HCT116 (cell line): ENCODE results near the gene FGD4. TPM values are rescaled to one million over a fixed set of nuclear protein-coding genes. Genes with fewer than 3 reads are reported as not detected.
A peak's percentile ranks its signal among the peaks of the same experiment; 100 is the strongest.
"Not testable (repeated sequence)": the region's sequence is repeated elsewhere in the genome, so short reads cannot be mapped to it uniquely, and the experiment has no call there.

ENCODE experiments used
- ATAC-seq: fragments of 200-7000 bp; cut with Tn5 transposase; 2 replicates; pipeline ENCODE4 v1.9.1; 2020; ENCODE audit warnings: mild to moderate bottlenecking, moderate library complexity
- BruUV-seq: library from RNA; stranded (reverse); fragments of 400-500 nt; replicated peaks from 2 replicates; lab custom pipeline; 2021; lab: Mats Ljungman, UMichigan
- CTCF ChIA-PET: fragments of 300-600 bp; sonication (Branson Sonifier 250); formaldehyde crosslinking; loops from one replicate; lab custom pipeline; 2021; ENCODE audit warnings: antibody characterized with exemption; lab: Charles Lee
- POLR2A ChIA-PET: fragments of 300-600, 350-600 bp; sonication (Branson Sonifier 250); formaldehyde crosslinking; loops from one replicate; lab custom pipeline; 2021; ENCODE audit warnings: antibody characterized with exemption; lab: Charles Lee
- RAD21 ChIA-PET, 2 experiments: fragments of 300-600 bp; sonication (Branson Sonifier 250); formaldehyde crosslinking; loops; one replicate each; lab custom pipeline; 2023; ENCODE audit warnings: low total read pairs in 2 of 2; ENCODE audit not compliant: uncharacterized antibody in 2 of 2, unreplicated experiment in 2 of 2, low non-redundant PET in 1 of 2; lab: Charles Lee
- DNase-seq: peaks from one replicate; pipeline ENCODE4 v3.0.0-alpha.2; 2010; ENCODE audit warnings: low read depth, low spot score
- H2AFZ ChIP-seq: fragments of 200-600 bp; shearing (Covaris generic), sonication (generic); 2 replicates; pipeline ENCODE4 v1.6.1; 2017; ENCODE audit warnings: low read depth, mixed run types, mixed read lengths, antibody characterized with exemption, low read length; ENCODE audit not compliant: poor library complexity, severe bottlenecking
- H3K27ac ChIP-seq: 2 replicates; pipeline ENCODE4 v1.5.1; 2012; ENCODE audit warnings: low read depth, low read length
- H3K27me3 ChIP-seq: fragments of 200-600 bp; sonication (generic); 2 replicates; pipeline ENCODE4 v1.6.1; 2016; ENCODE audit warnings: mixed run types, low read length, mixed read lengths; ENCODE audit not compliant: insufficient read depth
- H3K36me3 ChIP-seq, 2 experiments: fragments of 200-500 bp in 1 of 2; fragments of 200-600 bp in 1 of 2; sonication (Bioruptor generic) in 1 of 2; sonication (generic) in 1 of 2; 2 replicates each; pipeline versions ENCODE4 v1.5.1 to v1.6.1; 2014 to 2016; ENCODE audit warnings: low read length in 2 of 2, inconsistent platforms in 1 of 2, mixed read lengths in 1 of 2, mixed run types in 1 of 2; ENCODE audit not compliant: insufficient read depth in 2 of 2, control insufficient read depth in 1 of 2
- H3K4me1 ChIP-seq, 2 experiments: fragments of 200-600 bp in 1 of 2; sonication (generic) in 1 of 2; 2 replicates each; pipeline versions ENCODE4 v1.5.1 to v1.6.1; 2012 to 2017; ENCODE audit warnings: low read length in 2 of 2, inconsistent platforms in 1 of 2, mild to moderate bottlenecking in 1 of 2, mixed read lengths in 1 of 2, mixed run types in 1 of 2, moderate library complexity in 1 of 2; ENCODE audit not compliant: insufficient read depth in 2 of 2, control insufficient read depth in 1 of 2
- H3K4me2 ChIP-seq: fragments of 200-600 bp; sonication (generic); 2 replicates; pipeline ENCODE4 v1.6.1; 2017; ENCODE audit warnings: mixed run types, low read length, mixed read lengths
- H3K4me3 ChIP-seq, 2 experiments: fragments of 200-600 bp in 1 of 2; sonication (generic) in 1 of 2; replicated peaks in 1 of 2; 2 replicates each; pipeline ENCODE4 v1.5.1; 2011 to 2016; ENCODE audit warnings: low read length in 2 of 2, control low read depth in 1 of 2, low read depth in 1 of 2, mild to moderate bottlenecking in 1 of 2, mixed read lengths in 1 of 2, mixed run types in 1 of 2
- H3K79me2 ChIP-seq: fragments of 200-600 bp; sonication (generic); 2 replicates; pipeline ENCODE4 v1.6.1; 2017; ENCODE audit warnings: mild to moderate bottlenecking, mixed run types, low read length, moderate library complexity, mixed read lengths; ENCODE audit not compliant: insufficient read depth
- H3K9ac ChIP-seq: fragments of 200-600 bp; sonication (generic); 2 replicates; pipeline ENCODE4 v1.6.1; 2016; ENCODE audit warnings: low read length, mixed read lengths
- H3K9me2 ChIP-seq: fragments of 200-600 bp; sonication (generic), shearing (Covaris generic); 2 replicates; pipeline ENCODE4 v1.6.1; 2017; ENCODE audit warnings: mixed run types, mild to moderate bottlenecking, moderate library complexity; ENCODE audit not compliant: insufficient read depth
- H3K9me3 ChIP-seq, 2 experiments: fragments of 200-500 bp in 1 of 2; fragments of 200-600 bp in 1 of 2; sonication (Bioruptor generic) in 1 of 2; sonication (generic) in 1 of 2; 2 replicates each; pipeline ENCODE4 v1.6.1; 2014 to 2017; ENCODE audit warnings: low read length in 2 of 2, mixed read lengths in 2 of 2, inconsistent platforms in 1 of 2, low read depth in 1 of 2, mild to moderate bottlenecking in 1 of 2, mixed run types in 1 of 2, moderate library complexity in 1 of 2; ENCODE audit not compliant: control insufficient read depth in 1 of 2, insufficient read depth in 1 of 2
- H4K20me1 ChIP-seq: fragments of 200-600 bp; sonication (generic), shearing (Covaris generic); 2 replicates; pipeline ENCODE4 v1.6.1; 2017; ENCODE audit warnings: mixed run types, mild to moderate bottlenecking, moderate library complexity; ENCODE audit not compliant: insufficient read depth
- CEBPB ChIP-seq: IDR thresholded peaks from 2 replicates; pipeline ENCODE4 v1.6.1; 2012; ENCODE audit warnings: low read depth
- EGR1 ChIP-seq: IDR thresholded peaks from 2 replicates; pipeline ENCODE4 v1.6.1; 2012; ENCODE audit warnings: low read depth
- ELF1 ChIP-seq: IDR thresholded peaks from 2 replicates; pipeline ENCODE4 v1.6.1; 2012; ENCODE audit warnings: low read depth, borderline replicate concordance
- TCF7L2 ChIP-seq: IDR thresholded peaks from 2 replicates; pipeline ENCODE4 v1.7.0; 2011; ENCODE audit warnings: borderline replicate concordance, inconsistent platforms; ENCODE audit not compliant: insufficient read depth, insufficient read length; ENCODE audit errors: extremely low read depth
- YY1 ChIP-seq: IDR thresholded peaks from 2 replicates; pipeline ENCODE4 v1.6.1; 2011; ENCODE audit warnings: low read length, low read depth, moderate library complexity, mild to moderate bottlenecking; ENCODE audit not compliant: insufficient replicate concordance; ENCODE audit errors: extremely low read depth
- intact Hi-C: fragments of 100-400 bp; cut with micrococcal nuclease; formaldehyde crosslinking; loops from 2 replicates; pipeline ENCODE4 v1.10.0; 2022
- total RNA-seq: library from RNA; stranded (reverse); gene quantifications from one replicate; pipeline ENCODE4 v1.2.1, GENCODE V29; 2021; ENCODE audit not compliant: unreplicated experiment
- TF ChIP-seq, protein P1 (sequence below): IDR thresholded peaks from 2 replicates; pipeline ENCODE4 v1.6.1; 2011; ENCODE audit warnings: mild to moderate bottlenecking, low read length, moderate library complexity; ENCODE audit not compliant: insufficient replicate concordance; ENCODE audit errors: extremely low read depth
- TF ChIP-seq, protein P2 (sequence below): IDR thresholded peaks from 2 replicates; pipeline ENCODE4 v1.6.1; 2012; ENCODE audit warnings: low read depth
- TF ChIP-seq, protein P3 (sequence below): IDR thresholded peaks from 2 replicates; pipeline ENCODE4 v1.6.1; 2012

The FGD4 gene
- total RNA-seq, 1 experiment from 2014 or later, result 7.7 TPM

DNA sequence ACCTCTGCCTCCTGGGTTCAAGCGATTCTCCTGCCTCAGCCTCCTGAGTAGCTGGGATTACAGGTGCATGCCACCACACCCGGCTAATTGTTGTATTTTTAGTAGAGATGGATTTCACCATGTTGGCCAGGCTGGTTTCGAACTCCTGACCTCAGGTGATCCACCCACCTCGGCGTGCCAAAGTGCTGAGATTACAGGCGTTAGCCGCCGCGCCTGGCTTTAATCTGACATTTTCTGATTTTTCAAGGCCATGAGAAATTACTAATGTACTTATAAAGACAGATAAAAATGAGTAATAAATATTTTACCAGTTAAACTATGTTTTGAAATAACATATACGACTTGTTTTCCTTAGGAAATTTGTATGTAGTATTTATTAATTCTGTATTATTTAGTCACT lies 134.1 kb downstream of the FGD4 start:
- RAD21 ChIA-PET, H3K4me2 ChIP-seq, H3K4me3 ChIP-seq, CTCF ChIA-PET, POLR2A ChIA-PET, H3K9me3 ChIP-seq, H3K9me2 ChIP-seq, intact Hi-C loops, H3K27ac ChIP-seq, H4K20me1 ChIP-seq, H3K4me1 ChIP-seq, H3K27me3 ChIP-seq, H2AFZ ChIP-seq, H3K9ac ChIP-seq, BruUV-seq, H3K79me2 ChIP-seq, DNase-seq, ATAC-seq, H3K36me3 ChIP-seq: not testable (repeated sequence)

DNA sequence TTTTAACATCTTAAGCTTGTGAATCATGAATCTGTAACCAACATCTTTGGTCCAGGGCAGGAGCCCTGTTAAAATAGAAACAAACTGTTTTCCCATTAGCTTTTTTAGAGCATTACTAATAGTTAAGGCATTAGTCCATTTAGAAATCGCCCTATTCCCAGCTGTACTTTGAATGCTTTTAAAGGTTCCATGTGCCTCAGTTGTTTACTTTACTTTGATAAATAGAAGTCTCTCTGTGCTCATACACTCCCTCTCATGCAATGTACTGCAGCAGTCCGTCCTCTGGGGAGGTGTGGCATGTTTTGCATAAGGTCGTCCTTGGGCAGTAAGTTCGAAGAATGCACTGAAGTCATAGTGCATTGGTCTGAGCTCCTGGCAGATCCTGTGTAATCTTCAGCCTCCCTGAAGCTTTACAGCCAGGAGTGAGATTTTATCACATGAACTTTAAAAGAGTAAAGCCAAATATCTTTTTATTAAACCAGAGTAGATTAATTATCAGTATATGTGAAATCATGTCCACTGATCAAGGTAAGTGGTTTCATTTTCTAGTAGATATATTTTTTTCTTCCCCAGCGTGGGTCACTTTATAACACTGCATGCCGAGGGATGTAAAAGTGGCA lies 134.7 kb downstream of the FGD4 start:
- H3K4me1 ChIP-seq, result no peaks in the 10 kb centered on the region
- H3K4me3 ChIP-seq, result no peak overlapping the region
- ATAC-seq (peak; percentile 52; the same call in 1 of the 2 replicates), DNase-seq (peak; percentile 1)
- no peaks in the 10 kb centered on the region for H4K20me1 ChIP-seq
- H3K9me3 ChIP-seq, result no peaks in the 10 kb centered on the region
- no peaks in the 10 kb centered on the region for H3K27me3 ChIP-seq
- H3K4me2 ChIP-seq, result 0 out of 2 replicates have a peak overlapping the region, but pooled peaks have one; percentile 23
- ChIA-PET POLR2A (no interaction called here), RAD21 (no interaction called here), CTCF (no interaction called here)
- no peak for TF ChIP-seq ELF1
- TF ChIP-seq, protein P1, sequence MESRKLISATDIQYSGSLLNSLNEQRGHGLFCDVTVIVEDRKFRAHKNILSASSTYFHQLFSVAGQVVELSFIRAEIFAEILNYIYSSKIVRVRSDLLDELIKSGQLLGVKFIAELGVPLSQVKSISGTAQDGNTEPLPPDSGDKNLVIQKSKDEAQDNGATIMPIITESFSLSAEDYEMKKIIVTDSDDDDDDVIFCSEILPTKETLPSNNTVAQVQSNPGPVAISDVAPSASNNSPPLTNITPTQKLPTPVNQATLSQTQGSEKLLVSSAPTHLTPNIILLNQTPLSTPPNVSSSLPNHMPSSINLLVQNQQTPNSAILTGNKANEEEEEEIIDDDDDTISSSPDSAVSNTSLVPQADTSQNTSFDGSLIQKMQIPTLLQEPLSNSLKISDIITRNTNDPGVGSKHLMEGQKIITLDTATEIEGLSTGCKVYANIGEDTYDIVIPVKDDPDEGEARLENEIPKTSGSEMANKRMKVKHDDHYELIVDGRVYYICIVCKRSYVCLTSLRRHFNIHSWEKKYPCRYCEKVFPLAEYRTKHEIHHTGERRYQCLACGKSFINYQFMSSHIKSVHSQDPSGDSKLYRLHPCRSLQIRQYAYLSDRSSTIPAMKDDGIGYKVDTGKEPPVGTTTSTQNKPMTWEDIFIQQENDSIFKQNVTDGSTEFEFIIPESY, result no peak
- no peak for TF ChIP-seq CEBPB
- TF ChIP-seq EGR1, result no peak
- TF ChIP-seq, protein P2, sequence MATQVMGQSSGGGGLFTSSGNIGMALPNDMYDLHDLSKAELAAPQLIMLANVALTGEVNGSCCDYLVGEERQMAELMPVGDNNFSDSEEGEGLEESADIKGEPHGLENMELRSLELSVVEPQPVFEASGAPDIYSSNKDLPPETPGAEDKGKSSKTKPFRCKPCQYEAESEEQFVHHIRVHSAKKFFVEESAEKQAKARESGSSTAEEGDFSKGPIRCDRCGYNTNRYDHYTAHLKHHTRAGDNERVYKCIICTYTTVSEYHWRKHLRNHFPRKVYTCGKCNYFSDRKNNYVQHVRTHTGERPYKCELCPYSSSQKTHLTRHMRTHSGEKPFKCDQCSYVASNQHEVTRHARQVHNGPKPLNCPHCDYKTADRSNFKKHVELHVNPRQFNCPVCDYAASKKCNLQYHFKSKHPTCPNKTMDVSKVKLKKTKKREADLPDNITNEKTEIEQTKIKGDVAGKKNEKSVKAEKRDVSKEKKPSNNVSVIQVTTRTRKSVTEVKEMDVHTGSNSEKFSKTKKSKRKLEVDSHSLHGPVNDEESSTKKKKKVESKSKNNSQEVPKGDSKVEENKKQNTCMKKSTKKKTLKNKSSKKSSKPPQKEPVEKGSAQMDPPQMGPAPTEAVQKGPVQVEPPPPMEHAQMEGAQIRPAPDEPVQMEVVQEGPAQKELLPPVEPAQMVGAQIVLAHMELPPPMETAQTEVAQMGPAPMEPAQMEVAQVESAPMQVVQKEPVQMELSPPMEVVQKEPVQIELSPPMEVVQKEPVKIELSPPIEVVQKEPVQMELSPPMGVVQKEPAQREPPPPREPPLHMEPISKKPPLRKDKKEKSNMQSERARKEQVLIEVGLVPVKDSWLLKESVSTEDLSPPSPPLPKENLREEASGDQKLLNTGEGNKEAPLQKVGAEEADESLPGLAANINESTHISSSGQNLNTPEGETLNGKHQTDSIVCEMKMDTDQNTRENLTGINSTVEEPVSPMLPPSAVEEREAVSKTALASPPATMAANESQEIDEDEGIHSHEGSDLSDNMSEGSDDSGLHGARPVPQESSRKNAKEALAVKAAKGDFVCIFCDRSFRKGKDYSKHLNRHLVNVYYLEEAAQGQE, result no peak
- TF ChIP-seq YY1, result no peak
- TF ChIP-seq TCF7L2, result no peak
- TF ChIP-seq, protein P3, sequence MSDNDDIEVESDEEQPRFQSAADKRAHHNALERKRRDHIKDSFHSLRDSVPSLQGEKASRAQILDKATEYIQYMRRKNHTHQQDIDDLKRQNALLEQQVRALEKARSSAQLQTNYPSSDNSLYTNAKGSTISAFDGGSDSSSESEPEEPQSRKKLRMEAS, result no peak
- H3K9me2 ChIP-seq, result no peaks in the 10 kb centered on the region
- H3K27ac ChIP-seq, result no peak overlapping the region
- H2AFZ ChIP-seq, result no peak overlapping the region
- no TSS peak for BruUV-seq
- H3K36me3 ChIP-seq, result no peaks in the 10 kb centered on the region
- no peak overlapping the region for H3K9ac ChIP-seq
- intact Hi-C loops, result no loop called here
- no peaks in the 10 kb centered on the region for H3K79me2 ChIP-seq
